ENCODE results near the gene TRAPPC6A.

Gene TRAPPC6A

GRCh38 chr19:45200568-45200967, 22.5 kb upstream of the TRAPPC6A start:
- H3K9me3 Mint-ChIP-seq = no peaks in the 10 kb centered on the region
- no peak for DNase-seq
- no peak overlapping the region for H3K4me3 Mint-ChIP-seq
- H3K27me3 Mint-ChIP-seq = no peaks in the 10 kb centered on the region
- ATAC-seq = no peak
- H3K27ac Mint-ChIP-seq = no peak overlapping the region
- H3K4me1 Mint-ChIP-seq = no peaks in the 10 kb centered on the region

GRCh38 chr19:45195764-45196163, 17.7 kb upstream of the TRAPPC6A start:
- no peak overlapping the region for H3K4me3 Mint-ChIP-seq
- DNase-seq = no peak

DNA sequence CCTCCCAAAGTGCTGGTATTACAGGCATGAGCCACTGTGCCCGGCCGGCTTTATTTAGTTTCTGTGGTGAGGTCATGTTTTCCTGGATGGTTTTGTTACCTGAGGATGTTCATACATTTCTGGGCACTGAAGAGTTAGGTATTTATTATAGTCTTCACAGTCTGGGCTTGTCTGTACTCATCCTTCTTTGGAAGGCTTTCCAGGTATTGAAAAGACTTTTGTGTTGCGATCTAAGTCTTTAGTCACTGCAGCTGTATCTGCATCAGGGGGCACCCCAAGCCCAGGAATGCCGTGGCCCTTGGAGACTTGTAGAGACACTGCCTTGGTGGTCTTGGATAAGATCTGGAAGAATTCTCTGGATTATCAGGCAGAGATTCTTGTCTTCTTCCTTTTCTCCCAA, 13.3 kb upstream of the TRAPPC6A start:
- Mint-ChIP-seq H3K9me3 (no peaks in the 10 kb centered on the region), H3K27me3 (no peaks in the 10 kb centered on the region), H3K4me3 (no peak overlapping the region), H3K27ac (no peak overlapping the region), H3K4me1 (peaks cover 10% of the 10 kb centered on the region)
- ATAC-seq (no peak), DNase-seq (no peak)

More at GRCh38 chr19:45195764-45196163, 17.7 kb upstream of the TRAPPC6A start:
- no peaks in the 10 kb centered on the region for H3K9me3 Mint-ChIP-seq
- ATAC-seq = no peak
- H3K27ac Mint-ChIP-seq = no peak overlapping the region
- no peaks in the 10 kb centered on the region for H3K4me1 Mint-ChIP-seq
- no peaks in the 10 kb centered on the region for H3K27me3 Mint-ChIP-seq

DNA sequence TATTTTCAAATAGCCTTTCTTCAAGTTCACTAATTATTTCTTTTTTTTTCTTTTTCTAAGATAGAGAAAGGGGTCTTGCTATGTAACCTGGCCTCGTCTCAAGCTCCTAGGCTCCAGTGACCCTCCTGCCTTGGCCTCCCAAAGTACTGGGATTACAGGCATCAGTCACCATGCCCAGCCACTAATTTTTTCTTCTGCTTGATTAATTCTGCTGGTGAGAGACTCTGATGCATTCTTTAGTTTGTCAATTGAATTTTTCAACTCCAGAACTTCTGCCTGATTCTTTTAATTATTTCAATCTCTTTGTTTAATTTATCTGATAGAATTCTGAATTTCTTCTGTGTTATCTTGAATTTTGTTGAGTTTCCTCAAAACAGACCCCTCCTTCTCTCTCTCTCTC, 11.9 kb upstream of the TRAPPC6A start:
- Mint-ChIP-seq H3K4me1 (peaks cover 12% of the 10 kb centered on the region), H3K9me3 (no peaks in the 10 kb centered on the region), H3K27me3 (no peaks in the 10 kb centered on the region), H3K4me3 (no peak overlapping the region), H3K27ac (no peak overlapping the region)
- no peak for ATAC-seq
- DNase-seq = no peak

DNA sequence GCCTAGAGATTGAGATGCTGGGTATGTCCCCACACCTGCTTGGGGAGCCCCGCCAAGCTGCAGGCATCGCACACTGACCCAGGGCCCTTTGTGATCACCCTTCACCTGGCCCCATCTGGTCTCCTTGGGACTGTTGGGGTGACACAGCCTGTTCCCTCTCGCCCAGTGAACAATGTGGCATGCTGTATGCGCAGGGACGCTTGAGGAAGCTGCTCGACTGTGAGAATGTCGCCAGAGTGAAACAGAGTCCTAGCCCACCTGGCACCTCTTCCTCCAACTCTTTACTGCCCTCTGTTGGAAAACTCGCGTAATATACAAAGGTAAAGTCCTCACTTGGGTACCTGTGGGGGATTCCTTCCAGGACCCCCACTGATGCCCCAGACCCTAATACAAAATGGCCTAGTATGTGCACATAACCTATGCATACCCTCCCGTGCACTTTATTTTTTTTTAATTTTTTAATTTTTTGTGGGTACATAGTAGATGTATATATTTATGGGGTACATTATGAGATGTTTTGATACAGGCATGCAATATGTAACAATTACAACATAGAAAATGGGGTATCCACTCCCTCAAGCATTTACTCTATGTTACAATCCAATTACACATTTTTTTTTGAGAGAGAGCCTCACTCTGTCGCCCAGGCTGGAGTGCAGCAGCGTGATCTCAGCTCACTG, 9.5 kb upstream of the TRAPPC6A start:
- DNase-seq (no peak), ATAC-seq (peak; percentile 76)
- Mint-ChIP-seq H3K4me3 (no peak overlapping the region), H3K9me3 (no peaks in the 10 kb centered on the region), H3K4me1 (peaks cover 16% of the 10 kb centered on the region), H3K27me3 (no peaks in the 10 kb centered on the region), H3K27ac (no peak overlapping the region)

DNA sequence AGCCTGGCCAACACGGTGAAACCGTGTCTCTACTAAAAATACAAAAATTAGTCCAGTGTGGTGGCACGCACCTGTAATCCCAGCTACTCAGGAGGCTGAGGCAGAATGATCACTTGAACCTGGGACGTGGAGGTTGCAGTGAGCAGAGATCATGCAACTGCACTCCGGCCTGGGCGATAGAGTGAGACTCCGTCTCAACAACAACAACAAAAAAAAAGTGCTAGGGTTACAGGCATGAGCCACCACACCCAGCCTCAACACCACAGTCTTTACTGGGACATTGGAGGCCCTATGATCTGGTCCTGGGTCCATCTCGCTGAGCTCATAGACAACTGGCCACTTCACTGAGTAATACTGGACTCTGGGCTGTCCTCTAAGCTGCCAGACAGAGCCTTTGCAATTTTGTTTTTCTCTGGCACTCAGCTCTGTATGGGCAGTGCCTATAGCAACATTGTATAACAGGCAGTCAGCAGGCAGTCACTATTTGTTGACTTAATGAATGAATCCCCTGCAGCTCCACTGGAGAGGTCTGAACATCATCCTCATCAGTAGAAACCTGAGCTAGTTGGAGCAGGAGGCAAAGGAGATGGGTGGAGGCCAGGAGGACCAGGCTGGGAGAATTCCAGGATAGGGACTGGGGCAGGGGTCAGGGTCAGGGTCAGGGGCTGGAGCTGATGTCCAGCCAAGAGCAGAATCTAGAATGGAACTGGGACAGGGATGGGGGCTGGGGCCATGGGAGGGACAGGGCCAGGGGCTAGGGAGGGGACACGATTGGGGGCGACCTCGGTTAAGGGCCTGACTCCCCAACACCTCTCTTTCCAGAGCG, 8.7 kb upstream of the TRAPPC6A start:
- peak; percentile 15 for ATAC-seq
- Mint-ChIP-seq H3K27me3 (no peaks in the 10 kb centered on the region), H3K4me1 (peaks cover 18% of the 10 kb centered on the region), H3K4me3 (no peak overlapping the region), H3K9me3 (no peaks in the 10 kb centered on the region), H3K27ac (peak overlapping the region in 1 of 2 donors; percentile 44)
- DNase-seq = no peak

DNA sequence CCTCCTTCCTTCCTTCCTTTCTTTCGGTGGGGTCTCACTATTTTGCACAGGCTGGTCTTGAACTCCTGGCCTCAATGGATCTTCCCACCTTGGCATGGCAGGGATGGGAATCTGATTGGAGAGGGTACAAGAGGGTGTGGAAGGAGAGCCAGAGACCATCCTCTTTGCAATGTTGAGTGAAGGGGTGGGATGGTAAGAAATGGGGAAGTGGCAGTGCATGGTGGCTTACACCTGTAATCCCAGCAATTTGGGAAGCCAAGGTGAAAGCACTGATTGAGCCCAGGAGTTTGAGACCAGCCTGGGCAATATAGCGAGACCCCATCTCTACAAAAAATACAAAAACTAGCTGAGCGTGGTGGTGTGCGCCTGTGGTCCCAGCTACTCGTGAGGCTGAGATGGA, 6.1 kb upstream of the TRAPPC6A start:
- Mint-ChIP-seq H3K4me3 (no peak overlapping the region), H3K4me1 (peaks cover 39% of the 10 kb centered on the region), H3K27me3 (no peaks in the 10 kb centered on the region), H3K27ac (no peak overlapping the region), H3K9me3 (no peaks in the 10 kb centered on the region)
- no peak for ATAC-seq
- no peak for DNase-seq

DNA sequence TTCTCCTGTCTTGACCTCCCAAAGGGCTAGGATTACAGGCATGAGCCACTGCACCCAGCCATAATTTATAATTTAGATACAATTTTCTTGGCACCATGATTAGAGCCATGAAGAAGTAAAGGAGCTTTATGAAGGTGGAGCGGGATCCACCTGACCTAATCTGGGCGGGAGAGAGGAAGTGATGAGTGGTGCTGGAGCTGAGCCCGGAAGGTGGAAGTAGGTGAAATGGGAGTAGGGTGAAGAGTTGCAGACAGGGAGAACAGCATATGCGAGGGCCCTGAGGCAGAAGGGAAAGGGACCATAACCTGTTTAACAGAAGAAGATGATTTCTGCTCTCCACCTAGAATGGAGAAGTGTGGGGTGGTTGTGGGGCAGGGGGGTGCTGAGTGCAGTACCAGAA, 4.7 kb upstream of the TRAPPC6A start:
- H3K4me1 Mint-ChIP-seq = peaks cover 39% of the 10 kb centered on the region
- no peak overlapping the region for H3K4me3 Mint-ChIP-seq
- H3K9me3 Mint-ChIP-seq = no peaks in the 10 kb centered on the region
- no peak overlapping the region for H3K27ac Mint-ChIP-seq
- DNase-seq (no peak), ATAC-seq (no peak)
- no peaks in the 10 kb centered on the region for H3K27me3 Mint-ChIP-seq

DNA sequence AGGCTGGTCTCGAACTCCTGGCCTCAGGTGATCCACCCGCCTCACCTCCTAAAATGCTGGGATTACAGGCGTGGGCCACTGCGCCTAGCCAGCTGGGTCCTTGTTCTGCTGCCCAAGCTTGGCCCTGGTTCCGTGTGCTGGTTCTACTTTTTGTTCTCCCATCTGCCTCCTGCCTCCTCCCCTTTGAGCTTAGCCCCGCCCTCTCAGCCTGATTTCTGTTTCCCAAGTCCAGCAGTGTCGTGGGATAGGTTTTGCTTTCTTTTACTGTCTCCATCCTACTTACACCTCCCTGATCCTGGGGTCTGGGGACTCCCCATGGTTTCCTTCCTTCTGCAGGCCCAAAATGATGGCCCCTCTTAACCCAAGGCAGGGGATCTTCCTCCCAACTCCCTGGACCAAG, 2.9 kb upstream of the TRAPPC6A start:
- H3K27me3 Mint-ChIP-seq = no peaks in the 10 kb centered on the region
- H3K4me3 Mint-ChIP-seq = peak overlapping the region; percentile 51 to 79
- no peak overlapping the region for H3K27ac Mint-ChIP-seq
- DNase-seq (no peak), ATAC-seq (no peak)
- no peaks in the 10 kb centered on the region for H3K9me3 Mint-ChIP-seq
- H3K4me1 Mint-ChIP-seq = peaks cover 29% of the 10 kb centered on the region

DNA sequence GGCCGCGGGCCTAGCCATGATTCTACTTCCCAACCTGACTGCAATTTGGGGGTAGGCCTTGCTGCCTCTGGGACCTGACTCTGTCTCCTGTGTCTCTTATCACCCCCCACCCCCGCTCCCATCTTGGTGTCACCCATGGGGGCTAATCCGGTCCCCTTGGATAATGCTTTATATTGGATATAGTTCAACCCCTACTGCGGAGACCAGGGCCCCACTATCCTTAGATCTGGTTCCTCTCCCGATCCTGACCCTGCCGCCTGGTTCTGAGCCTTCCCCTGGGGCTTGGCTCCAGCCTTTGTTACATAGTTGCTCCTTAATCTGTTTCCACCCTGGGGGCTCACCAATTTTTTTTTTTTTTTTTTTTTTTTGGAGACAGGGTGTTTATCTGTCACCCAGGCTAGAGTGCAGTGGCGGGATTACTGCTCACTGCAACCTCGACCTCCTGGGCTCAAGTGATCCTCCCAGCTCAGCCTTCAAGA, 1.9 kb upstream of the TRAPPC6A start:
- DNase-seq = no peak
- Mint-ChIP-seq H3K27me3 (no peaks in the 10 kb centered on the region), H3K4me3 (peak overlapping the region; percentile 79 to 81), H3K27ac (peak overlapping the region in 1 of 2 donors; percentile 27), H3K9me3 (no peaks in the 10 kb centered on the region), H3K4me1 (peaks cover 34% of the 10 kb centered on the region)
- ATAC-seq = no peak

DNA sequence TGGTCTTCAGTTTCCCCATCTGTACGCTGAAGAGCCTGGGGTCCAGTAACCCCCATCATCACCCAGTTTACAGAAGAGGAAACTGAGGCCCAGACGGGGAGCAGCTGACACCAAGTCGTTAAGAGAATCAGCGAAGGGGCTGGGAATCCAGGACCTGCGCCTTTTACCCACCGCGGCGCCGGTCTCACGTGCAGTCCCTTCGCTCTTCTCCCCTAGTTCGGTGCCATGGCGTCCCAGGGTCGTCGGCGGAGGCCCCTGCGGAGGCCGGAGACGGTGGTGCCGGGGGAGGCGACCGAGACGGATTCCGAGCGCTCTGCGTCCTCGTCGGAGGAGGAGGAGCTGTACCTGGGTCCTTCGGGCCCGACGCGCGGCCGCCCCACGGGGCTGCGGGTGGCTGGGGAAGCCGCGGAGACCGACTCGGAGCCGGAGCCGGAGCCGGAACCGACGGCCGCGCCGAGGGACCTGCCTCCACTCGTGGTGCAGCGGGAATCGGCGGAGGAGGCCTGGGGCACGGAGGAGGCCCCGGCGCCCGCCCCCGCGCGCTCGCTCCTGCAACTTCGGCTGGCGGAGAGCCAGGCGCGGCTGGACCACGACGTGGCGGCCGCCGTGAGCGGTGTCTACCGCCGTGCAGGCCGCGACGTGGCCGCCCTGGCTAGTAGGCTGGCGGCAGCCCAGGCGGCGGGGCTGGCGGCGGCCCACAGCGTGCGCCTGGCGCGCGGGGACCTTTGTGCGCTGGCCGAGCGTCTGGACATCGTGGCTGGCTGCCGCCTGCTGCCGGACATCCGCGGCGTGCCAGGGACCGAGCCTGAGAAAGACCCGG, 1.2 kb upstream of the TRAPPC6A start:
- DNase-seq (peak; percentile 45 to 46), ATAC-seq (no peak)
- peak overlapping the region; percentile 82 to 97 for H3K27ac Mint-ChIP-seq
- H3K4me1 Mint-ChIP-seq = peaks cover 31% of the 10 kb centered on the region
- no peaks in the 10 kb centered on the region for H3K27me3 Mint-ChIP-seq
- no peaks in the 10 kb centered on the region for H3K9me3 Mint-ChIP-seq
- H3K4me3 Mint-ChIP-seq = peak overlapping the region; percentile 86 to 87

GRCh38 chr19:45178262-45179071, 430 bp upstream of the TRAPPC6A start, which contains the start of gene BLOC1S3:
TSS of gene BLOC1S3 (plus strand) at chr19:45178784. CDS start at chr19:45179297, 513 bp downstream.
- DNase-seq (peak; percentile 100), ATAC-seq (peak; percentile 92)
- H3K27me3 Mint-ChIP-seq = no peaks in the 10 kb centered on the region
- no peaks in the 10 kb centered on the region for H3K9me3 Mint-ChIP-seq
- H3K4me1 Mint-ChIP-seq = peaks cover 40% of the 10 kb centered on the region
- H3K4me3 Mint-ChIP-seq = peak within 1 kb of the TSS; percentile 86 to 87
- H3K27ac Mint-ChIP-seq = peak within 1 kb of the TSS; percentile 83 to 97

DNA sequence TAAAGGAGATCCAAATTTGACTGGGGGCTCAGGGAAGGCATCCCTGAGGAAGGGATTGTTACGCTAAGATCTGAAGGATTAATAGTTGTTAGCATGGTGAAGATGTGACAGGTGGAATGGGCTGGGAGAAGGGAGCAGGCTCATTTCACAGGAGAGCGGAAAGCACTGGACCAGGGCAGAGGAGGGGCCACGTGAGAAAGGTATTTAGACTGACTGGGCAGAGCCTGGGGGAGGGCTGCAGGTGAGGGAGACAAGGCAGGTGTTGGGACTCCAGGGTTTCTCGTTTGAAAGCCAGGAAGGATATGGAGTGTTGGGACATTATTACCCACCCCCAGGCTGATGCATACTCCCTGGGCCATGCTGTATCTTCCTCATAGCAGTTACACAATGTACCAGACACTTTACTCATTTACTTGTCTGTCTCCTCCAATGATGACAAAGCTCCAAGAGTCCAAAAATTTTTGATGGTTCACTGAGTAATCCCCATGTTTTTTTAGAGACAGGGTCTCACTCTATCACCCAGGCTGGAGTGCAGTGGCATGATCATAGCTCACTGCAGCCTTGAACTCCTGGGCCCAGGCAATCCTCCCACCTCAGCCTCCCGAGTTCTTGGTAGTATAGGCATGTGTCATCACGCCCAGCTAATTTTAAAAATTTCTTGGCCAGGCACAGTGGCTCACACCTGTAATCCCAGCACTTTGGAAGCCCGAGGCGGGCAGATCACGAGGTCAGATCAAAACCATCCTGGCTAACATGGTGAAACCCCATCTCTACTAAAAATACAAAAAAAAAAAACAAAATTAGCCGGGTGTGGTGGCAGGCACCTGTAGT, 2.3 kb downstream of the TRAPPC6A start:
- Mint-ChIP-seq H3K27ac (peak overlapping the region in 1 of 2 donors; percentile 85), H3K4me1 (peaks cover 54% of the 10 kb centered on the region), H3K27me3 (no peaks in the 10 kb centered on the region), H3K9me3 (no peaks in the 10 kb centered on the region), H3K4me3 (no peak overlapping the region)
- ATAC-seq = no peak
- no peak for DNase-seq

GRCh38 chr19:45173816-45174215, 4.2 kb downstream of the TRAPPC6A start:
- no peaks in the 10 kb centered on the region for H3K27me3 Mint-ChIP-seq
- ATAC-seq = no peak
- no peaks in the 10 kb centered on the region for H3K9me3 Mint-ChIP-seq
- H3K27ac Mint-ChIP-seq = peak overlapping the region in 1 of 2 donors; percentile 19
- peak overlapping the region in 1 of 2 donors; percentile 36 for H3K4me3 Mint-ChIP-seq
- peaks cover 52% of the 10 kb centered on the region for H3K4me1 Mint-ChIP-seq
- no peak for DNase-seq
